Mammary epithelial cell (primary cell): ENCODE measurements around the gene RTKN2.

Experiments used
- EZH2 ChIP-seq: IDR thresholded peaks from 2 replicates; pipeline ENCODE4 v1.6.1; 2012; ENCODE audit warnings: low read length, inconsistent platforms, borderline replicate concordance
- TF ChIP-seq, protein P1 (sequence below), 2 donors: IDR thresholded peaks in 1 of 2; conservative IDR thresholded peaks in 1 of 2; 2 replicates each; pipeline ENCODE4 v1.5.1; 2011 to 2012; ENCODE audit warnings: inconsistent platforms in 2 of 2, low read length in 2 of 2, mild to moderate bottlenecking in 2 of 2, control low read depth in 1 of 2, low read depth in 1 of 2; ENCODE audit not compliant: insufficient read depth in 1 of 2; ENCODE audit errors: extremely low read depth in 1 of 2

DNA sequence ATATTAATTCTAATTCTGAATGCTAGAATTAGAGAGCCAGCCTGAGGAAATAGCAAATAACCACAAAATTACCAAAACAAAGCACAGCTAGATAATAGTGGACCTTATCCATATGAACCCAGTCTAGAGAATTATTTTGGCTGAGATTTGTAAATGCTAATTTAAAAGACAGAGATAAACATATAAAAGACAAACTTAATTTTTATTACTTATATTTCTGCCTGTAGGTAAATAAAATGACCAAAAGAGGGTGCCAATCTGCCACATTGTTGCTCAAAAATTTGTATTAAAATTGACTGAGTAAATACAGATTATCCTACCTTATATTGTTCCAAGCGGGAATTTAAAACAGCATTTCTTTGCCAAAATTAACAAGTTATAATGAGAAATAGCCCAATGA, 20.2 kb downstream of the RTKN2 start:
- TF ChIP-seq, protein P1, sequence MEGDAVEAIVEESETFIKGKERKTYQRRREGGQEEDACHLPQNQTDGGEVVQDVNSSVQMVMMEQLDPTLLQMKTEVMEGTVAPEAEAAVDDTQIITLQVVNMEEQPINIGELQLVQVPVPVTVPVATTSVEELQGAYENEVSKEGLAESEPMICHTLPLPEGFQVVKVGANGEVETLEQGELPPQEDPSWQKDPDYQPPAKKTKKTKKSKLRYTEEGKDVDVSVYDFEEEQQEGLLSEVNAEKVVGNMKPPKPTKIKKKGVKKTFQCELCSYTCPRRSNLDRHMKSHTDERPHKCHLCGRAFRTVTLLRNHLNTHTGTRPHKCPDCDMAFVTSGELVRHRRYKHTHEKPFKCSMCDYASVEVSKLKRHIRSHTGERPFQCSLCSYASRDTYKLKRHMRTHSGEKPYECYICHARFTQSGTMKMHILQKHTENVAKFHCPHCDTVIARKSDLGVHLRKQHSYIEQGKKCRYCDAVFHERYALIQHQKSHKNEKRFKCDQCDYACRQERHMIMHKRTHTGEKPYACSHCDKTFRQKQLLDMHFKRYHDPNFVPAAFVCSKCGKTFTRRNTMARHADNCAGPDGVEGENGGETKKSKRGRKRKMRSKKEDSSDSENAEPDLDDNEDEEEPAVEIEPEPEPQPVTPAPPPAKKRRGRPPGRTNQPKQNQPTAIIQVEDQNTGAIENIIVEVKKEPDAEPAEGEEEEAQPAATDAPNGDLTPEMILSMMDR (conservative IDR thresholded peaks at IDR 0.05 in 1 of 2, IDR thresholded peaks at IDR 0.05 in 1 of 2; ENCODE audit: extremely low read depth in 1 of 2, insufficient read depth in 1 of 2, low read depth in 1 of 2, low read length in 2 of 2): peak; percentile 33 to 46
- no peak for TF ChIP-seq EZH2
